Pons (tissue), 1 donor: ENCODE results near the gene ITPRIPL1.
"Not testable (repeated sequence)": the region's sequence is repeated elsewhere in the genome, so short reads cannot be mapped to it uniquely, and the experiment has no call there.

Experiments
- DNase-seq: peaks from one replicate; pipeline ENCODE4 v3.0.0-alpha.2; 2016; ENCODE audit warnings: low spot score

The ITPRIPL1 gene

DNA sequence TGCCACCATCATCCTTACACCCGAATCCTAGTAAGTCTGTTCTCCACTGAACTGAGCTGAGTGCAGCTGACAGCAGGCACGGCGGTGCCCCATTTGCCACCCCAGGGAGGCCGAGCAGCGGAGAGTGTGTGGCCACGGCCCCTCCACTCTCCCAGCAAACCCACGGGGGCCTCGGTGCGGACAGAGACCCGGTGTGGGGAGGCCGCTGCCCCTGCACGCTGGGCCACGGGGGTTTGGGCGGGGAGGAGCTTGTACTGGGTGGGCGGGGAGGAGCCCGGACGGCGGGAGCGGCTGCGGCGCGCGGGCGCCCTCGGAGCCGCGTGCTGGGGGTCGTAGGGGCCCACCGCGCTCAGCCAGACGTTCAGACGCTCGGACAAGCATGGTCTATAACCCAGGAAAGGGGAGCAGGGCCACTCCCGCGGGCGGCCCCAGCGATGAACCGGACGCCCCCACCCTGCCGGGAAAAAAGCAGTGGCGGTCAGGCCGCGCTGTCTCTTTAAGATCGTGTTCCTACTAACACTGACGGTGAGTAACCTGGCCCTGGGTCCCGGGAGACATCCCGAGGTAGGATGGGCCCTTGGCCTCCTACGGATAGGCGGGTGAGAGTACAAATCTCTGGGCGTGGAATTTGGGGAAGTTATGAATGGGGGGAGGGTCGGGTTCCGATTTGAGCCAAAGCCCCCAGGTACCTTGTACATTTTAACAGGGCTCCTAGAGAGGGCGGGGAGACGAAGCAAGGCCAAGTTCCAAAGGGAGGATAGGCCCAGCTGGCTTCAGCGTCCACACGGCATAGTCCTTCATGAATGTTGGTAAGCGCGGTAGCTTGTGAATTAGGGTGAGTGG lies at the start of gene ITPRIPL1:
TSS of gene ITPRIPL1 (plus strand) at position 277 of the 843 bp plus-strand sequence. CDS start at position 800, 523 bp downstream.
- DNase-seq = no peak

DNA sequence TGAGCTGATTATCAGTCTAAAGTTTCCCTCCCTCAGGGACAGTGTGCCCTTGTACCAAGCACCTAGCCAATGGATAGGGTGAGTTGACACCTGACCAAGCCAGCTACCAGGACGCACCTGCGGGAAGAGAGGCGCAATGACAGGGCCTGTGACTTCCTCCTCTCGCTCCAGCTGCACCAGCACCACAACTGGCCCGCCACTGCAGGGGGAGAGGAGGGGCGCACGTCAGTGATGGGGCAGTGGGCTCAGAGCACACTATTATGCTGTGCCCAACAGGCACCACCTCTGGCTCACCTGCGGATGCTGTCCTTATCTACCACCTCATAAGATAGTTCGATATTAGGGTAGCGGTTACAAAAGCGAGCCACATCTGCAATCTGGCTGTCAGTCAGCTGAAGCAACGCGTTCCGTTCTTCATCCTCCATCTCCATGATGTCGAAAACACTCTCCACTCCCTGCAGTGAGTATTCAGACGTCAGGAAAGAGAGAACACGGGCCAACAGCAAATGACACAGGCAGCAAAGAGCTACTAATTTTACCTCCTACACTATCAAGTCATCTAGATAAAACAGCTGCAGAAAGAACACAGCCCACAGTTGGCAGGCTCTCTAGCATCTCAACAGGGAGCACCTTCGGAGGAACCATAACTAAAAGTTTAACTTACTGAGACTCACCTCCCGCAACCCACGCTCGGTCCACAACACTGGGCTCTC lies 48.2 kb upstream of the ITPRIPL1 start:
- no peak for DNase-seq

- no peak for DNase-seq
Observed at GRCh38 chr2:96287273-96287856, 37.8 kb upstream of the ITPRIPL1 start.

DNA sequence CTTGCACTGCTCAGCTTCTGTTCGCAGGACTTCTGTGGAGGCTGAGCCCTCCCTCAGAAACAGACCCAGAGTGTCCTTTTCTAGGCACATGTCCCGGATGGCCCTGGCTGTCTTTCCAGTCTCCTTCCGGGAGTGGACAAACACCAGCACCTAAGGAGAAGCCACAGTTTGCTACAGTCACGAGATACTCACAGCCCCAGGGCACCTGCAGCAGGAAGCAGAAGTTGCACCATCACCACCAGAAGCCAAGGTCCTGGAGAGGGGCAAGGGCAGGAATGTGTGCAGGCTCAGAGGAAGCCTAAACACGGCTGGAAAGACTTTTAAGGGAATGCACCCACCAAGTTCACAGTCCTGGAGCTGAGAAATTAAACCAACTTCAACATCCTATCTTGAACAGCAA lies 33.4 kb upstream of the ITPRIPL1 start:
- DNase-seq = no peak

DNA sequence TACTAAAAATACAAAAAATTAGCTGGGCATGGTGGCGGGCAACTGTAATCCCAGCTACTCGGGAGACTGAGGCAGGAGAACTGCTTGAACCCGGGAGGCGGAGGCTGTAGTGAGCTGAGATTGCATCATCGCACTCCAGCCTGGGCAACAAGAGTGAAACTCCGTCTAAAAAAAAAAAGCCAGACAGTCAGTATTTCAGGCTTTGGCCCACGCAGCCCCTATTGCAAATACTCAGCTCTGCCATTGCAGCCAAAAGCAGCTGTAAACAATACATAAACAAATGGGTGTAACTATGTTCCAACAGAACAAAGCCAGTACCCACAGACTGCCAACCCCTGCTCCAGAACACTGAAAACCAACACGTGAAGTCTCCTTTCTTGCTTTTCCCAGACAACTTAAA lies 30.8 kb upstream of the ITPRIPL1 start:
- DNase-seq = not testable (repeated sequence)

GRCh38 chr2:96296925-96297324 lies 28.2 kb upstream of the ITPRIPL1 start:
- DNase-seq = no peak

DNA sequence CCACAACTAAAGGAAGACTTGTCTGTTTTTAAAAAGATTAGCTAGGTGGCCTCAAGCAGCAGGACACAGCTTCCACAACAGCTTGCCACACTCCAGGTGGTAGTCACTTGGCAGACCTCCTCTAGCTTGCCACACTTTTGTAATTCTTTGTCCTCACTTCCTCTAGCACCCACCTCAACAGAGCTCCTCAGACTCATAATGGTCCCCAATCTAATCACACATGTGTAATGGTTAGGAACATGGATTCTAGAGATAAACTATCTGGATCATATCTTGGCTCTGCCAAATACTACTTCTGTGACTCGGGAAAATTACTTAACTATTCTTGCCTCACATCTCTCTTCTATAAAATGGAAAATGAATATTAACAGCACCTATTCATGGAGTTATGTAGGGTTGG lies 23.3 kb upstream of the ITPRIPL1 start:
- DNase-seq = no peak

- no peak for DNase-seq
Observed at GRCh38 chr2:96304606-96305005, 20.5 kb upstream of the ITPRIPL1 start.

DNA sequence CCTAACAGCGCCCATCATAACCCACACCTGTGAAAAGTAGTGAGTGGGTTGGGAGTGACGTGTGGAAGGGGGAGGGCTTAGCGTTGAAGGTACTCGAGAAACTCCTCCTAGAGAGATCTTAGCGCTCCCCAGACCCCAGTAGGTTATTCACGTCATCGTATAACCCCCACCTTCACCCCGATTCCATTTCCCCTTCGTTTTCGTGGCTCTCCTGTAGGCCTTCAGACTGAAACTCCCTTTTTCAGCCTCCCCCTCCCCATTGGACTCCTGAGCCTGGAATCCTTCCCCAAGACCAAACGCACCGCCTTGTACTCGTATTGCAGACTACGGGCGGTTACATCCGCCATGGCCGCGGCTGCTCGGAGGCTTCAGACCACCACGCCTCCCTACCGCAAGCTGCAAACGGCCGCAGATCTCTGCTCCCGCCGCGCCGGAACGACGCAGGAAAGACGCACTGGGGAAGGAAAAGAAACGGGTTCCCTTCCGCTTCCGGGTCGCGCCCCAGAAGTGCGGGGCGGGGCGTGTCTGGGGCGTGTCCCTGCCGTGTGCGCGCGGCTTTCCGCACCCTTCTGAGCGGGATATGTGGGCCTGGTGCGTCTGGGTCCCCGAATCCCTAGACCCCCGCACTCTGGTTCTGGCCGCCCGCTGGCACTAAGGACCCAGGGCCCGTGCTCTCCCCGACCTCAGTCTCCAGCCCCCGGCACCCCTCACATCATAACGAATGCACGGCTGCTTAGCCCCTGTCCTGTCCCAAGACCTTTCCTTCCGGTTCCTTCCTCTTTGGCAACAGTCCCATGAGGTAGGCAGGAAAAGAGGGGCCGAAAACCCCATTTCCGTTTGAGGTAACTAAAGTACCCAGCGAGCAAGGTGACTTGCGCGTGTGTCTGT lies 19.8 kb upstream of the ITPRIPL1 start, which contains the start of gene SNRNP200:
TSS of gene SNRNP200 (minus strand) at position 456 of the 888 bp plus-strand sequence. CDS start at position 347, 109 bp downstream.
- DNase-seq = peak; percentile 80

DNA sequence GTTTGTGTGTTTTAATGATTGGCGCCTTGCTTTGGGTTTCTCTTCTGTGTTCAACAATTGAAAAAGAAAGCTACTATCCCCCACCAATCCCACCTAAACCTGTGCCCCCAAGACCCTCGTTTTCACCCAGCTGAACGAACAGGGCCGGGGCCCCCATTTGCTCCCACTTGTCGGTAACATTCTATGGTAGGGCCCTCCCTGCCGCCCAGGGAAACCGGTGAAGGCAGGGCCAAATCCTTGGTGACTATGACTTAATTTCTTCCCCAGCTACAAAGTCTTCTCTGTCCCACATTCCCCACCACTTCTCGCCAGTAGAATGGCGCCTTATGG lies 19.2 kb upstream of the ITPRIPL1 start:
- DNase-seq = no peak

- no peak for DNase-seq
Observed at GRCh38 chr2:96306370-96306769, 18.7 kb upstream of the ITPRIPL1 start.

GRCh38 chr2:96308248-96308647 lies 16.9 kb upstream of the ITPRIPL1 start:
- no peak for DNase-seq

DNA sequence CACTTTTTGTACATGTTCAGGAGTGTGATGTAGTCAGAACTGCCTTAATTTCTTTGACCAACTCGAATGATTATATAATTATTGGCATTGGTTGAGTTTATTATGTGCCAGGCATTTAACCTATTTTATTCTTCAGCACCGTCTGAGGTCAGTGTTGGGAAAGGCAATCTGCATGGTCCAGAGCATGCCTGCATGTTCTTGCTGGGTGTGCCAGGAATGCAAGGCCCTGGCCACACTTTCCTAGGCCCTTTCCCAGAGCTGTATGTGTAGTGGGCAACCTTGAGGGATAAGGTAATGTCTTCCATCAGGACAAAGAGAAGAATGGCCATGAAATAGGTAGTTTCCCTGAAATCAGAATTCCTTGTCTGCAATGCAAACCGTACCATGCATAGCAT lies 10.1 kb upstream of the ITPRIPL1 start:
- DNase-seq = no peak

- DNase-seq = no peak
Observed at GRCh38 chr2:96315400-96316071, 9.6 kb upstream of the ITPRIPL1 start.

DNA sequence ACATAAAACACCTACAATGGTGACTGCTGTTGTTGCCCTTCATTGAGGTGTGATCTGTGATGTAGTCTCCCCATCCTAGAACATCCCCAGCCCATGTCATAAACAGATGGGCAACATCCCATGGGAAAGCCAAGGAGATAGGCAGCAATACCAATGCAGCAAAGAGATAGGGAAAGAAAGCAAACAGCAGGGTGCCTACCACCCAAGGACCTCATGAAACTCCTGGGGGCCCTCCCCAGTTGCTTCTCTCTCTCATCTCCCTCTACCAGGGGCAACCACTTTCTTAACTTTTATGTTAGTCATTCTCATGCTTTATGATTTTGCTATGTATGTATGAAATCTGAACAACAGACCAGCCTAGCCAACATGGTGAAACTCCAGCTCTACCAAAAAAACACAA lies 8.1 kb upstream of the ITPRIPL1 start:
- DNase-seq = no peak

DNA sequence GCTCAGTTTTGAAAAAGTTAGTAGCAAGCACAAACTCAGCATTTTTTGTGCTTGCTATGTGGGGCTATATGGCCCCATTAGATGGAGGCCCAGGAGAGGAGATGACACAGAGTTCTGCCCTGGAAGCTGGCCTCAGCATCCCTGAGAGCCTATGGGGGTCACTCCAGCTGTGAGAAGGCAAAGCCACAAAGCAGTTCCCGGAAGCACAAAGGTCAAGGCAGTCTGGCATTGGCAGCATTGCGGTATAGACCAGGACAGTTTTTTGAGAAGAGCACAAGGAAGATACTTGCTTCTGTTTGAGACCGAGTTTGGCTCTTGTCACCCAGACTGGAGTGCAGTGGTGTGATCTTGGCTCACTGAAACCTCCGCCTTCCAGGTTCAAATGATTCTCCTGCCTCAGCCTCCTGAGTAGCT lies 7.5 kb upstream of the ITPRIPL1 start:
- no peak for DNase-seq

GRCh38 chr2:96318723-96319122 lies 6.4 kb upstream of the ITPRIPL1 start:
- no peak for DNase-seq

GRCh38 chr2:96319396-96319795 lies 5.7 kb upstream of the ITPRIPL1 start:
- no peak for DNase-seq

- DNase-seq = no peak
Observed at GRCh38 chr2:96320326-96320725, 4.8 kb upstream of the ITPRIPL1 start.

DNA sequence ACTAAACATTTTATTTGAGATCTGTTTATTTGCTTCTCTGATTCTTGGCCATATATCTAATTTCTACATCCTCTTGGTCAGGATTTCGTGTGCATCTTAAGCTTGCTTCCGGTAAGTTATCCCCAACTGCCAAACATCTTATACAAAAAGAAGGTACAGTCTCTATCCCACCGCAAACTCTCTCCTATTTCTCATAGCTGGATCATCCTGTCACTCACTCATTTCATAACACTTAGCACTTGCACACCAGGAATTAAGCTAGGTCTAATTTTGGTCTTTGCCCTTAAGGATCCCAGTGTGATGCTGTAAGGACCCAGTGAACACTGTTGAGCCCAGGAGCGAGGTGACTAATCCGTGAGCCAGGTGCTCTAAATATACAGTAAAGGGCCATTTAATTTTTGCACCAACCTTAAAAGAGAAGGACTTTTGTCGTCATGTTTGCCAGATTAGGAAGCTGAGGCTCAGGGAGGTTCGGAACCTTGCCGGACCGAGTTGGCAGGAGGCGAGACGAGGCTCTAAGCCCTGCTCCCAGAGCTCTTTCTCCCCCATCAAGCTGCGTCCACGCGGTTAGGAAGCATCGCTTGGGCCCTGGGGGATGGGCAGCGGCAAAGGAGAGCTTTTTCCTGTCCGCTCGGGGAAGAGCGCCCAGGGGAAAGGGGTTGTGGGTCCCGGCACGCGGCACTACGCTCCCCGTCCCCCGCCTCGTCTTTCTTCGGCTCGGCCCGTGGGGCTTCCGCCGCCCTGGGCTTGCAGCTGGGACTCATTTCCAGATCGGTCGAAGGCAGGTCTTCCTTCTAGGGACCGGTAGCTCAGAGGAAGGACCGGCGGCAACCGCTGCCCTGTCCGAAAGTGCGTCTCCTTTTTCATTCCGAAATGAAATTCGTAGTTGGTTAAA lies 4.1 kb upstream of the ITPRIPL1 start:
- DNase-seq = no peak
